Vagina (tissue), 2 donors: ENCODE results near the gene ADAMTSL1. TPM values are rescaled to one million over a fixed set of nuclear protein-coding genes. Genes with fewer than 3 reads are reported as not detected.

Source experiments
- DNase-seq, 2 donors: peaks; one replicate each; pipeline ENCODE4 v3.0.0-alpha.2; 2017; ENCODE audit errors: extremely low spot score in 2 of 2
- H3K27ac ChIP-seq: fragments of 200-600 bp; sonication (generic); one replicate; pipeline ENCODE4 v1.5.1; 2019
- H3K27me3 ChIP-seq: fragments of 200-600 bp; sonication (generic); one replicate; pipeline ENCODE4 v1.5.1; 2019
- H3K36me3 ChIP-seq, 2 donors: fragments of 200-600 bp; sonication (generic); one replicate each; pipeline ENCODE4 v1.5.1; 2017 to 2019
- H3K4me1 ChIP-seq: fragments of 200-600 bp; sonication (generic); one replicate; pipeline ENCODE4 v1.5.1; 2019
- H3K4me3 ChIP-seq, 2 donors: fragments of 200-600 bp; sonication (generic); 1 replicate in 1 of 2; 2 replicates in 1 of 2; pipeline ENCODE4 v1.5.1; 2016 to 2019
- H3K9me3 ChIP-seq: fragments of 200-600 bp; sonication (generic); one replicate; pipeline ENCODE4 v1.5.1; 2019
- POLR2A ChIP-seq, 2 donors: fragments of 450-650 bp; IDR thresholded peaks; one replicate each; pipeline ENCODE4 v1.6.1; 2017; ENCODE audit warnings: antibody characterized with exemption in 2 of 2, mild to moderate bottlenecking in 2 of 2, moderate library complexity in 2 of 2
- POLR2AphosphoS5 ChIP-seq, 2 donors: sonication (generic); formaldehyde crosslinking; IDR thresholded peaks; one replicate each; pipeline ENCODE4 v1.9.0; 2017; ENCODE audit warnings: antibody characterized with exemption in 2 of 2, mild to moderate bottlenecking in 2 of 2, low read depth in 1 of 2; ENCODE audit not compliant: insufficient read depth in 1 of 2
- intact Hi-C: fragments of 100-400 bp; cut with DNase I; formaldehyde crosslinking; loops from one replicate; pipeline ENCODE4 v1.15.1; 2023
- total RNA-seq: library from RNA; depleted of rRNA; stranded (reverse); fragments of >200 nt; gene quantifications from one replicate; pipeline ENCODE4 v1.2.3, GENCODE V29; 2016
- TF ChIP-seq, protein P1 (sequence below), 3 experiments: fragments of 450-650 bp in 2 of 3; fragments of 200-600 bp in 1 of 3; sonication (generic) in 1 of 3; IDR thresholded peaks; one replicate each; pipeline ENCODE4 v1.5.1; 2017 to 2019; ENCODE audit warnings: antibody characterized with exemption in 3 of 3, mild to moderate bottlenecking in 2 of 3, moderate library complexity in 2 of 3

Gene ADAMTSL1
- total RNA-seq, 1 donor from 2014 or later, result 8.1 TPM

DNA sequence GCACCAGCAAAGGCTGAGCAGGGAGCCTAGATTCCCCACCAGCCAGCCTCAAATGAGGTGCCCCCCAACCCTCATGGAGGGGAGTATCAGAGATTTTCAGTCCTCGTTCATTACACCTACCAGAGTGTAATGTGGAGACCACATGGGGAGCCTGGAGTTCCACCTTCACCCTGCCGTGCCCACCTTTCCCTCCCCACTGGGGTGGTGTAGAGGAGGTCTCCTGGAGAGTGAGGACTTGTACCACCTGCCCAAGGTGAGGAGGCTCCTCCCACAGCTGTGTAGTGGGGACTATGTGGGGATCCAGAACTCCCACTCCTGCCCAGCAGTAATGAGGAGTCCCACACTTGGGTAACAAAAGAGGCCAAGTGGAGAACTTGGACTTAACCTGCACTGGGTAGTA, 337.2 kb downstream of the ADAMTSL1 start:
- Histone ChIP-seq H3K36me3 (no peaks in the 10 kb centered on the region), H3K4me3 (no peak overlapping the region), H3K9me3 (no peaks in the 10 kb centered on the region), H3K27ac (no peak overlapping the region), H3K27me3 (no peaks in the 10 kb centered on the region), H3K4me1 (no peaks in the 10 kb centered on the region)
- TF ChIP-seq, protein P1, sequence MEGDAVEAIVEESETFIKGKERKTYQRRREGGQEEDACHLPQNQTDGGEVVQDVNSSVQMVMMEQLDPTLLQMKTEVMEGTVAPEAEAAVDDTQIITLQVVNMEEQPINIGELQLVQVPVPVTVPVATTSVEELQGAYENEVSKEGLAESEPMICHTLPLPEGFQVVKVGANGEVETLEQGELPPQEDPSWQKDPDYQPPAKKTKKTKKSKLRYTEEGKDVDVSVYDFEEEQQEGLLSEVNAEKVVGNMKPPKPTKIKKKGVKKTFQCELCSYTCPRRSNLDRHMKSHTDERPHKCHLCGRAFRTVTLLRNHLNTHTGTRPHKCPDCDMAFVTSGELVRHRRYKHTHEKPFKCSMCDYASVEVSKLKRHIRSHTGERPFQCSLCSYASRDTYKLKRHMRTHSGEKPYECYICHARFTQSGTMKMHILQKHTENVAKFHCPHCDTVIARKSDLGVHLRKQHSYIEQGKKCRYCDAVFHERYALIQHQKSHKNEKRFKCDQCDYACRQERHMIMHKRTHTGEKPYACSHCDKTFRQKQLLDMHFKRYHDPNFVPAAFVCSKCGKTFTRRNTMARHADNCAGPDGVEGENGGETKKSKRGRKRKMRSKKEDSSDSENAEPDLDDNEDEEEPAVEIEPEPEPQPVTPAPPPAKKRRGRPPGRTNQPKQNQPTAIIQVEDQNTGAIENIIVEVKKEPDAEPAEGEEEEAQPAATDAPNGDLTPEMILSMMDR (IDR thresholded peaks at IDR 0.05), result no peak
- no peak for TF ChIP-seq POLR2AphosphoS5 (IDR thresholded peaks at IDR 0.05; ENCODE audit: insufficient read depth in 1 of 2, low read depth in 1 of 2)
- TF ChIP-seq POLR2A (IDR thresholded peaks at IDR 0.05), result no peak
- intact Hi-C loops, result no loop called here
- no peak for DNase-seq

DNA sequence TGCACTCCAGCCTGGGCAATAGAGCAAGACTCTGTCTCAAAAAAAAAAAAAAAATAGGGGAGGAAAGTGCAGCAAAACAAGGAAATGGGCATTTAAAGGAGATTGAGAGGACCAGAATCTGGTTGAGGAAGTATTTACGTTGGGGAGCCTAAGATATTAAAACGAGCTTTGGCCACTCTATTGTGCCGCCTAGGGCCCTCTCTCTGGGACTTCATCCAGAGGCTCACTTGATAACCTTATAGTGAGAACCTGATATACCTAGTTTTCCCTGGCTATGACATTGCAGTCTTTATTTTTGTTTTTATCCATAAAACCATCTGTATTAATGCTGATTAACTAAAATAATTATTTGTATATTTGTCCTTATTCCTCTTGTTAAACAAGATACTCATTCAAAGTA, 345.5 kb downstream of the ADAMTSL1 start:
- Histone ChIP-seq H3K4me1 (no peaks in the 10 kb centered on the region), H3K27ac (no peak overlapping the region), H3K4me3 (no peak overlapping the region), H3K36me3 (no peaks in the 10 kb centered on the region), H3K9me3 (no peaks in the 10 kb centered on the region), H3K27me3 (no peaks in the 10 kb centered on the region)
- DNase-seq, result no peak
- intact Hi-C loops, result no loop called here
- TF ChIP-seq, protein P1 (IDR thresholded peaks at IDR 0.05), result no peak
- TF ChIP-seq POLR2AphosphoS5 (IDR thresholded peaks at IDR 0.05; ENCODE audit: insufficient read depth in 1 of 2, low read depth in 1 of 2), result no peak
- no peak for TF ChIP-seq POLR2A (IDR thresholded peaks at IDR 0.05)

DNA sequence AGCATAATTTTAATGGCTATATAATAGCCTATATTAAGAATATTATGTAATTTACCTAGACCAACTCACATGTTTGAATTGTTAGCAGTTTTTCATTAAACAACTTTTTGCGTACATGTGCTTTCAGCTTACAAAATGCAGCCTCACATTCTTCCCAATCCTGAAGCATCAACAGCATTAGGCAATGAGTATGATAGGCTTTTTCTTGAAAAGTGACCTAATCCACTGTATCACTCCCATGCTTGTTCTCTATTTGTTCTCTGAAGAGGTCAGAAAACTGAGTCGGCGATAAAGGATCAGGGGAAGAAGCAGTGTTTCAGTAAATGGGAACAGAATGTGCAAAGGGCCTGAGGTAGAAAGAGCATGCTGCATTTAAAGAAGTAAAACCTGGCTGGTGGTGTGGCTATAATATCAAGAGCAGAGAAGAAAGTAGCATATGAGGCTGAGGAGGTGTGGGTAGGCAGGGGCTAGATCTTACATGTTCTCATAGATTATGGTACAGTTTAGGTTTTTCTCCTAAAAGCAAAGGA, 346.7 kb downstream of the ADAMTSL1 start:
- no peak for TF ChIP-seq POLR2A (IDR thresholded peaks at IDR 0.05)
- TF ChIP-seq, protein P1 (IDR thresholded peaks at IDR 0.05), result no peak
- no peak for TF ChIP-seq POLR2AphosphoS5 (IDR thresholded peaks at IDR 0.05; ENCODE audit: insufficient read depth in 1 of 2, low read depth in 1 of 2)
- no peaks in the 10 kb centered on the region for H3K4me1 ChIP-seq
- no peak overlapping the region for H3K4me3 ChIP-seq
- no peaks in the 10 kb centered on the region for H3K9me3 ChIP-seq
- no peak overlapping the region for H3K27ac ChIP-seq
- no peaks in the 10 kb centered on the region for H3K27me3 ChIP-seq
- DNase-seq, result no peak
- intact Hi-C loops, result no loop called here
- no peaks in the 10 kb centered on the region for H3K36me3 ChIP-seq

DNA sequence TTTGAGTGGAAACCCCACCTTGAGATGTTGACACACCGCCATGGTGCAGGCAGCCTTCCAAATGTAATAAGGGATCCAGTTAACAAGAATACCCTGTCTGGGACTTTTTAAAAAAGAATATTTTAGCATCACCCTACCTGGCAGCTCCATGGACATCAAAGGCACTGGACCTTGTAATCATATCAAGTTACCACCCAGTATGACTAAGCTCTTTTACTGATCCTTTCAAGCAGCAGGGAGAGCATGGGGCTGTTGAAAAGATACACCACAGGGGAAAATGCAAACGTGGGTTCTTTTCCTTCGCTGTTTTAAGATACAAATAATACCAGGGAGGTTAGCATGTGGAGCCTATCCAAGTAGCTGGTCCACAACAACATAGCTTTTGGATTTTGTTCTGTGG, 347.8 kb downstream of the ADAMTSL1 start:
- Histone ChIP-seq H3K4me3 (no peak overlapping the region), H3K9me3 (no peaks in the 10 kb centered on the region), H3K36me3 (no peaks in the 10 kb centered on the region), H3K27ac (no peak overlapping the region), H3K27me3 (no peaks in the 10 kb centered on the region), H3K4me1 (no peaks in the 10 kb centered on the region)
- intact Hi-C loops, result no loop called here
- TF ChIP-seq, protein P1 (IDR thresholded peaks at IDR 0.05), result no peak
- TF ChIP-seq POLR2A (IDR thresholded peaks at IDR 0.05), result no peak
- TF ChIP-seq POLR2AphosphoS5 (IDR thresholded peaks at IDR 0.05; ENCODE audit: insufficient read depth in 1 of 2, low read depth in 1 of 2), result no peak
- DNase-seq, result no peak

DNA sequence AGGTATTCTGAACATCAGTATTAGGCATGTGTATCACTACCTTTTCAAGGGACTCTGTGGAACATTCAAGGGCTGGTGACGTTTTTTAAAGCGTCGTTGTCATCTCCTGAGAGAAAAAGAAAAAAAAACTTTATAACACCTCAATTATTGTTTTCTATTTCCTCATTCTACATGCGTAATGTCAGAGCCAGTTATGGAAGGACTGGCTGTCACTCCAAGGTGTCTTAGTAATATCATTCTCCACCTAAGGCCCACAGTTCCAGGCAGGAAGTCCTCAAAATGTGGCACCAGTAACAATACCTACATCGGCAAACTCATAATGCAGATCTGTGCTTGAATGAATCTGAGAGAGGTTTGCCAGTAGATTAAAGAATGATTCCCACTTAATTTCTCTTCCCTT, 348.9 kb downstream of the ADAMTSL1 start:
- Histone ChIP-seq H3K27me3 (no peaks in the 10 kb centered on the region), H3K27ac (no peak overlapping the region), H3K9me3 (no peaks in the 10 kb centered on the region), H3K36me3 (no peaks in the 10 kb centered on the region), H3K4me1 (no peaks in the 10 kb centered on the region), H3K4me3 (no peak overlapping the region)
- TF ChIP-seq POLR2A (IDR thresholded peaks at IDR 0.05) (no peak), POLR2AphosphoS5 (IDR thresholded peaks at IDR 0.05; ENCODE audit: insufficient read depth in 1 of 2, low read depth in 1 of 2) (no peak)
- TF ChIP-seq, protein P1 (IDR thresholded peaks at IDR 0.05), result no peak
- no peak for DNase-seq
- intact Hi-C loops, result no loop called here
